ENCODE results near the gene CCDC92B. TPM values are rescaled to one million over a fixed set of nuclear protein-coding genes. Genes with fewer than 3 reads are reported as not detected.
"Not testable (repeated sequence)": the region's sequence is repeated elsewhere in the genome, so short reads cannot be mapped to it uniquely, and the experiment has no call there.

The CCDC92B gene
- polyA plus RNA-seq, 1 of the 3 experiments (the other 2 are of a cell fraction): 0.07 TPM

DNA sequence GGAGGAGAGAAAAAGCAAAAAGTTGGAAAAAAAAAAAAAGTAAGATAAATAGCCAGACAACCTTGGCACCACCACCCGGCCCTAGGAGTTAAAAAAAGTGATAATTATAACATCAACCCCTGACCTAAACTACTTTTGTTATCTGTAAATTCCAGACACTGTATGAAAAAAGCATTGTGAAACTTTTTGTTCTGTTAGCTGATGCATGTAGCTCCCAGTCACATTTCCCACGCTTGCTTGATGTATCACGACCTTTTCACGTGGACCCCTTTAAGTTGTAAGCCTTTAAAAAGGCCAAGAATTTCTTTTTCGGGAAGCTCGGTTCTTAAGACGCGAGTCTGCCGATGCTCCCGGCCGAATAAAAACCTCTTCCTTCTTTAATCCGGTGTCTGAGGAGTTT lies 35.9 kb upstream of the CCDC92B start:
- H3K4me3 ChIP-seq (ENCODE audit: low read depth in 2 of 2, low read length in 1 of 2); POLR2A ChIA-PET; H3K27ac ChIP-seq (ENCODE audit: low read depth in 2 of 2, low read length in 1 of 2); H3K4me1 ChIP-seq (ENCODE audit: control insufficient read depth in 1 of 2, insufficient read depth in 2 of 2, low read depth in 1 of 2, low read length in 1 of 2); H3K4me2 ChIP-seq; H3K9me2 ChIP-seq; H3K9ac ChIP-seq; H4K20me1 ChIP-seq (ENCODE audit: insufficient read depth); H3K9me3 ChIP-seq; H3F3A ChIP-seq (replicated peaks; ENCODE audit: insufficient read depth); H3K27me3 ChIP-seq (ENCODE audit: insufficient read depth); H3K36me3 ChIP-seq (replicated peaks in 1 of 2; ENCODE audit: control insufficient read depth in 1 of 2, insufficient read depth in 2 of 2, low read length in 1 of 2); H2AFZ ChIP-seq (ENCODE audit: low read depth); DNase-seq; H3K79me2 ChIP-seq (ENCODE audit: insufficient read depth): not testable (repeated sequence)
- 92% methylated on average over 12 of the region's 12 CpGs for WGBS (ENCODE audit: low lambda C conversion rate)
- CTCF ChIA-PET: interaction anchor here (0.8 to 4.8 kb wide), 16 partner anchors 8 to 862 kb away, joined by 3 to 35 read pairs (median 4); partner anchors contain the start of gene RAP1GAP2

DNA sequence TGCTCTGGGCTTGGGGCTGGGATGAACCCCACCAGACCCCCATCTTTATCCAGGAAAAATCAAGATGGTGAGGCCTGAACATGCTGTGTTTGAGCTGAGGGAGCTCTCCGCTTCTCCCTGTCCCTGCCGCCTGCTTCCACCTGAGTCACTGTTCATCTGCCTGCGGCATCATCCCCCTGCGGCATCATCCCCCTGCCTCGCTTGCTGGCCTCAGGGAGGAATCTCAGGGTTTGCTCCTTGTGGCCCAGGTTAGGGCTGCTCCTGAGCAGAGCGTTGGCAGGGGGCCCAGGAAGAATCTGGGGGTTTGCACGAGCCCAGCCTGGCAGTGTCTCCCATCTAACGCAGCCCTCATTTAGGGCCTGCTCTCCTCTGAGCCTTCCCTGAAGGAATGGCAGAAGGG lies 35.4 kb upstream of the CCDC92B start:
- WGBS (ENCODE audit: low lambda C conversion rate): 97% methylated on average over 8 of the region's 8 CpGs
- no peaks in the 10 kb centered on the region for H3K9me3 ChIP-seq
- no peaks in the 10 kb centered on the region for H3K79me2 ChIP-seq (ENCODE audit: insufficient read depth)
- ChIA-PET POLR2A (no interaction called here), CTCF (interaction anchor here (1.3 to 4.8 kb wide), 6 partner anchors 8 to 750 kb away, joined by 3 to 35 read pairs (median 8); partner anchors contain the start of gene RAP1GAP2)
- H3K9ac ChIP-seq: no peak overlapping the region
- no peak for DNase-seq
- H3K27ac ChIP-seq (ENCODE audit: low read depth in 2 of 2, low read length in 1 of 2): no peak overlapping the region
- no peak overlapping the region for H3K4me2 ChIP-seq
- H3K4me1 ChIP-seq (ENCODE audit: control insufficient read depth in 1 of 2, insufficient read depth in 2 of 2, low read depth in 1 of 2, low read length in 1 of 2): peaks cover 0 to 7% of the 10 kb centered on the region in 2 experiments; a peak in 1 of 4 replicates
- no peak overlapping the region for H3K4me3 ChIP-seq (ENCODE audit: low read depth in 2 of 2, low read length in 1 of 2)
- H3K9me2 ChIP-seq: no peaks in the 10 kb centered on the region
- H2AFZ ChIP-seq (ENCODE audit: low read depth): no peak overlapping the region
- no peak for TF ChIP-seq MEF2A (IDR thresholded peaks at IDR 0.05; ENCODE audit: borderline replicate concordance, low read depth)
- no peak for TF ChIP-seq JUND (IDR thresholded peaks at IDR 0.05)
- TF ChIP-seq RAD21 (IDR thresholded peaks at IDR 0.05; ENCODE audit: low read length): no peak
- TF ChIP-seq TEAD4 (IDR thresholded peaks at IDR 0.05; ENCODE audit: borderline replicate concordance, insufficient read depth): no peak
- no peak for TF ChIP-seq SIN3A (IDR thresholded peaks at IDR 0.05; ENCODE audit: borderline replicate concordance, low read depth, low read length)
- no peak for TF ChIP-seq RCOR1 (IDR thresholded peaks at IDR 0.05; ENCODE audit: low read length)
- TF ChIP-seq MXI1 (IDR thresholded peaks at IDR 0.05; ENCODE audit: low read depth, low read length): no peak
- no peak for TF ChIP-seq FOXM1 (IDR thresholded peaks at IDR 0.05; ENCODE audit: low read depth)
- TF ChIP-seq NRF1 (IDR thresholded peaks at IDR 0.05; ENCODE audit: low read depth, low read length): no peak
- H4K20me1 ChIP-seq (ENCODE audit: insufficient read depth): no peaks in the 10 kb centered on the region
- H3F3A ChIP-seq (replicated peaks; ENCODE audit: insufficient read depth): no peaks in the 10 kb centered on the region
- no peaks in the 10 kb centered on the region for H3K36me3 ChIP-seq (replicated peaks in 1 of 2; ENCODE audit: control insufficient read depth in 1 of 2, insufficient read depth in 2 of 2, low read length in 1 of 2)
- no peaks in the 10 kb centered on the region for H3K27me3 ChIP-seq (ENCODE audit: insufficient read depth)

DNA sequence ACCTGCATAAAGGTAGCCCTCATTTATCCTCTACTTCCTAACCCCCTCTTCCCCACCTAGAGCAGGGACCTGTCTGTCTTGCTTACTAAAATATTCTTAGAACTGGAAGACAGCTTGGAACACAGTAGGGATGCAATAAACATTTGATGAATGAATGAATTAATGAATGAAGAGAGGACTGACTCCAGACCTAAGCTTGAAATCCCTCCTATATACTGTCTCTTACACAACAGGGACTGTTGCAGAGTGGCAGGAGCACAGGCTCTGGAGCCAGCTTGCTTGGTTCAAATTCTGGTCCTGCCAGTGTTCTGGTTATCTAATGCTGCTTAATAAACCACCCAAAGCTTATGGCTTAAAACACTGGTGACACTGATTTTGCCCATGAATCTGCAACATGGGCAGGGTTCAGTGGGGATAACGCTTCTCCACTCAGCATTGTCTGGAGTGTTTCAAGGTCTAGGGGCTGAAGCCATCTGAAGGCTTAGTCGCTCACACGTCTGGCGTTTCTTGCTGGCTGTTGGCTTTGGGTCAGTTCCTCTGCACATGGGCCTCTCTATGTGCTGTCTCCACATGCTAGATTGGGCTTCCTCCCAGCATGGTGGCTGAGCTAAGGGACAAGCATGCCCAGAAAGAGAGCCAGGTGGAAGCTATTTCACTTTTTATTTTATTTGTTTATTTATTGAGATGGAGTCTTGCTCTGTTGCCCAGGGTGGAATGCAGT lies 34.0 kb upstream of the CCDC92B start:
- H3K9me3 ChIP-seq: no peaks in the 10 kb centered on the region
- no peaks in the 10 kb centered on the region for H3K27me3 ChIP-seq (ENCODE audit: insufficient read depth)
- 100% methylated on average over 2 of the region's 4 CpGs for WGBS (ENCODE audit: low lambda C conversion rate)
- H3K4me3 ChIP-seq (ENCODE audit: low read depth in 2 of 2, low read length in 1 of 2): no peak overlapping the region
- no peaks in the 10 kb centered on the region for H3K79me2 ChIP-seq (ENCODE audit: insufficient read depth)
- no peak overlapping the region for H3K27ac ChIP-seq (ENCODE audit: low read depth in 2 of 2, low read length in 1 of 2)
- no peak overlapping the region for H3K4me2 ChIP-seq
- ChIA-PET CTCF (interaction anchor here (0.8 to 1.1 kb wide), 2 partner anchors 47 to 401 kb away, joined by 3 read pairs; no protein-coding TSS in a partner anchor), POLR2A (no interaction called here)
- no peak overlapping the region for H3K9ac ChIP-seq
- no peaks in the 10 kb centered on the region for H3K9me2 ChIP-seq
- H4K20me1 ChIP-seq (ENCODE audit: insufficient read depth): no peaks in the 10 kb centered on the region
- no peak for DNase-seq
- no peak overlapping the region for H2AFZ ChIP-seq (ENCODE audit: low read depth)
- H3F3A ChIP-seq (replicated peaks; ENCODE audit: insufficient read depth): no peaks in the 10 kb centered on the region
- H3K36me3 ChIP-seq (replicated peaks in 1 of 2; ENCODE audit: control insufficient read depth in 1 of 2, insufficient read depth in 2 of 2, low read length in 1 of 2): no peaks in the 10 kb centered on the region
- peaks cover 0 to 7% of the 10 kb centered on the region in 2 experiments; a peak in 1 of 4 replicates for H3K4me1 ChIP-seq (ENCODE audit: control insufficient read depth in 1 of 2, insufficient read depth in 2 of 2, low read depth in 1 of 2, low read length in 1 of 2)
- TF ChIP-seq JUND (IDR thresholded peaks at IDR 0.05) (no peak), RCOR1 (IDR thresholded peaks at IDR 0.05; ENCODE audit: low read length) (no peak), NFIC (IDR thresholded peaks at IDR 0.05; ENCODE audit: borderline replicate concordance) (no peak), FOXM1 (IDR thresholded peaks at IDR 0.05; ENCODE audit: low read depth) (no peak), YY1 (IDR thresholded peaks at IDR 0.05; ENCODE audit: low read depth) (no peak), POLR2AphosphoS5 (IDR thresholded peaks at IDR 0.05; ENCODE audit: low read depth, low read length) (no peak), TAF1 (IDR thresholded peaks at IDR 0.05; ENCODE audit: borderline replicate concordance, low read depth, low read length) (no peak), ELF1 (IDR thresholded peaks at IDR 0.05) (no peak), FOXJ3 (CRISPR knock-in tag; IDR thresholded peaks at IDR 0.05) (no peak), TEAD4 (IDR thresholded peaks at IDR 0.05; ENCODE audit: borderline replicate concordance, insufficient read depth) (no peak), SIN3A (IDR thresholded peaks at IDR 0.05; ENCODE audit: borderline replicate concordance, low read depth, low read length) (no peak), TCF12 (IDR thresholded peaks at IDR 0.05) (no peak), EZH2phosphoT487 (IDR thresholded peaks at IDR 0.05; ENCODE audit: borderline replicate concordance, low read depth) (no peak)
- TF ChIP-seq, protein P1, sequence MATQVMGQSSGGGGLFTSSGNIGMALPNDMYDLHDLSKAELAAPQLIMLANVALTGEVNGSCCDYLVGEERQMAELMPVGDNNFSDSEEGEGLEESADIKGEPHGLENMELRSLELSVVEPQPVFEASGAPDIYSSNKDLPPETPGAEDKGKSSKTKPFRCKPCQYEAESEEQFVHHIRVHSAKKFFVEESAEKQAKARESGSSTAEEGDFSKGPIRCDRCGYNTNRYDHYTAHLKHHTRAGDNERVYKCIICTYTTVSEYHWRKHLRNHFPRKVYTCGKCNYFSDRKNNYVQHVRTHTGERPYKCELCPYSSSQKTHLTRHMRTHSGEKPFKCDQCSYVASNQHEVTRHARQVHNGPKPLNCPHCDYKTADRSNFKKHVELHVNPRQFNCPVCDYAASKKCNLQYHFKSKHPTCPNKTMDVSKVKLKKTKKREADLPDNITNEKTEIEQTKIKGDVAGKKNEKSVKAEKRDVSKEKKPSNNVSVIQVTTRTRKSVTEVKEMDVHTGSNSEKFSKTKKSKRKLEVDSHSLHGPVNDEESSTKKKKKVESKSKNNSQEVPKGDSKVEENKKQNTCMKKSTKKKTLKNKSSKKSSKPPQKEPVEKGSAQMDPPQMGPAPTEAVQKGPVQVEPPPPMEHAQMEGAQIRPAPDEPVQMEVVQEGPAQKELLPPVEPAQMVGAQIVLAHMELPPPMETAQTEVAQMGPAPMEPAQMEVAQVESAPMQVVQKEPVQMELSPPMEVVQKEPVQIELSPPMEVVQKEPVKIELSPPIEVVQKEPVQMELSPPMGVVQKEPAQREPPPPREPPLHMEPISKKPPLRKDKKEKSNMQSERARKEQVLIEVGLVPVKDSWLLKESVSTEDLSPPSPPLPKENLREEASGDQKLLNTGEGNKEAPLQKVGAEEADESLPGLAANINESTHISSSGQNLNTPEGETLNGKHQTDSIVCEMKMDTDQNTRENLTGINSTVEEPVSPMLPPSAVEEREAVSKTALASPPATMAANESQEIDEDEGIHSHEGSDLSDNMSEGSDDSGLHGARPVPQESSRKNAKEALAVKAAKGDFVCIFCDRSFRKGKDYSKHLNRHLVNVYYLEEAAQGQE (IDR thresholded peaks at IDR 0.05; ENCODE audit: low read depth, low read length): no peak

All from SK-N-SH (cell line).